ENCODE measurements around the gene KRT12. TPM values are rescaled to one million over a fixed set of nuclear protein-coding genes. Genes with fewer than 3 reads are reported as not detected.

The KRT12 gene
- total RNA-seq, 1 experiment from 2014 or later: 0.33 TPM

- no peak for DNase-seq (ENCODE audit: low spot score)
These were observed 20.4 kb downstream of the KRT12 start for GRCh38 chr17:40846515-40847144.

GRCh38 chr17:40844671-40845107 is 22.3 kb downstream of the KRT12 start:
- no peak for DNase-seq (ENCODE audit: low spot score)

- no peak for DNase-seq (ENCODE audit: low spot score)
These were observed 23.8 kb downstream of the KRT12 start for GRCh38 chr17:40843242-40843641.

GRCh38 chr17:40841246-40841645 is 25.8 kb downstream of the KRT12 start:
- DNase-seq (ENCODE audit: low spot score): no peak

GRCh38 chr17:40839194-40839593 is 27.8 kb downstream of the KRT12 start:
- no peak for DNase-seq (ENCODE audit: low spot score)

- no peak for DNase-seq (ENCODE audit: low spot score)
These were observed 31.0 kb downstream of the KRT12 start for GRCh38 chr17:40836020-40836419.

- no peak for DNase-seq (ENCODE audit: low spot score)
These were observed 33.1 kb downstream of the KRT12 start for GRCh38 chr17:40833882-40834281.

- DNase-seq (ENCODE audit: low spot score): no peak
These were observed 34.2 kb downstream of the KRT12 start for GRCh38 chr17:40832840-40833239.

GRCh38 chr17:40830085-40830776 is 36.8 kb downstream of the KRT12 start:
- no peak for DNase-seq (ENCODE audit: low spot score)

GRCh38 chr17:40828454-40829044 is 38.5 kb downstream of the KRT12 start:
- no peak for DNase-seq (ENCODE audit: low spot score)

- DNase-seq (ENCODE audit: low spot score): no peak
These were observed 39.1 kb downstream of the KRT12 start for GRCh38 chr17:40827746-40828453.

- DNase-seq (ENCODE audit: low spot score): no peak
These were observed 41.4 kb downstream of the KRT12 start for GRCh38 chr17:40825599-40825998.

GRCh38 chr17:40824015-40824832 is 42.8 kb downstream of the KRT12 start:
- no peak for DNase-seq (ENCODE audit: low spot score)

- DNase-seq (ENCODE audit: low spot score): no peak
These were observed 44.8 kb downstream of the KRT12 start, which contains the start of gene KRT10 for GRCh38 chr17:40822132-40822812. Gene KRT10, minus strand, starts transcription at chr17:40822614. Its CDS starts 29 bp downstream, at chr17:40822585.

GRCh38 chr17:40821536-40821935 is 45.5 kb downstream of the KRT12 start:
- no peak for DNase-seq (ENCODE audit: low spot score)

- DNase-seq (ENCODE audit: low spot score): no peak
These were observed 46.7 kb downstream of the KRT12 start for GRCh38 chr17:40820228-40820838.

GRCh38 chr17:40819528-40820125 is 47.4 kb downstream of the KRT12 start:
- DNase-seq (ENCODE audit: low spot score): no peak

- DNase-seq (ENCODE audit: low spot score): peak; percentile 56
These were observed 48.1 kb downstream of the KRT12 start for GRCh38 chr17:40818733-40819527.

GRCh38 chr17:40818343-40818732 is 48.7 kb downstream of the KRT12 start:
- DNase-seq (ENCODE audit: low spot score): peak; percentile 19

Measured in HT-29 (cell line).